ENCODE data around the gene FBXW8. TPM values are rescaled to one million over a fixed set of nuclear protein-coding genes. Genes with fewer than 3 reads are reported as not detected.

FBXW8 gene
- total RNA-seq (1 to 10 TPM; 6.6 to 7.3 TPM), total RNA-seq (2.5 to 23.0 (median 11.1) reads per million in 172 experiments)
- polyA plus RNA-seq (2013, experiment 1 of 2): 6.1 TPM
- polyA plus RNA-seq (2013, experiment 2 of 2): 6.4 TPM

GRCh38 chr12:116910645-116911451, at the start of gene FBXW8:
FBXW8 (plus strand) TSS chr12:116910950; CDS start chr12:116911038, 88 bp downstream.
- ATAC-seq (ENCODE audit: poor library complexity) (peak; percentile 84), DNase-seq (peak; percentile 22 to 67 (median 50))
- no peaks in the 10 kb centered on the region for H3K27me3 Mint-ChIP-seq
- no peaks in the 10 kb centered on the region for H3K27me3 ChIP-seq (ENCODE audit: control insufficient read depth in 1 of 2, insufficient read depth in 2 of 2, low read length in 2 of 2)
- no peaks in the 10 kb centered on the region for H3K9me3 Mint-ChIP-seq
- peak within 1 kb of the TSS; percentile 94 for H3K4me3 Mint-ChIP-seq
- intact Hi-C loops (cut with DNase I, micrococcal nuclease): loop anchor here in 1 of 2 experiments (5.0 kb wide), 1 partner anchor 94 kb away; no protein-coding TSS in a partner anchor
- H3K9me3 ChIP-seq (ENCODE audit: control insufficient read depth in 1 of 2, insufficient read depth in 1 of 2, low read length in 2 of 2): no peaks in the 10 kb centered on the region
- ChIA-PET POLR2A (interaction anchor here (0.6 to 1.7 kb wide), 3 partner anchors 10 to 351 kb away, joined by 3 to 8 read pairs (median 5); no protein-coding TSS in a partner anchor), CTCF (interaction anchor here (0.5 kb wide), 1 partner anchor 89 kb away, joined by 6 read pairs; no protein-coding TSS in a partner anchor)
- no peaks in the 10 kb centered on the region for H3K36me3 ChIP-seq (ENCODE audit: insufficient read depth, low read length)
- no peak within 1 kb of the TSS for H3K27ac ChIP-seq (ENCODE audit: low read depth in 1 of 2, low read length in 2 of 2)
- peaks cover 14% of the 10 kb centered on the region for H3K4me1 ChIP-seq (ENCODE audit: insufficient read depth, low read length)
- peaks cover 13% of the 10 kb centered on the region for H3K36me3 Mint-ChIP-seq (ENCODE audit: low read depth)
- peak within 1 kb of the TSS; percentile 63 for H3K4me3 ChIP-seq (ENCODE audit: low read length)
- TF ChIP-seq CTCF (IDR thresholded peaks at IDR 0.05): no peak
- peak within 1 kb of the TSS; percentile 70 for H3K27ac Mint-ChIP-seq
- peaks cover 34% of the 10 kb centered on the region for H3K4me1 Mint-ChIP-seq (ENCODE audit: low read depth)

GRCh38 chr12:116861320-116861719, 49.4 kb upstream of the FBXW8 start:
- peaks cover 0 to 9% of the 10 kb centered on the region in 2 experiments for H3K9me3 ChIP-seq (ENCODE audit: control insufficient read depth in 1 of 2, insufficient read depth in 1 of 2, low read length in 2 of 2)
- CTCF ChIA-PET: no interaction called here
- no peaks in the 10 kb centered on the region for H3K36me3 Mint-ChIP-seq (ENCODE audit: low read depth)
- H3K36me3 ChIP-seq (ENCODE audit: insufficient read depth, low read length): no peaks in the 10 kb centered on the region
- DNase-seq (peak in 8 of 14 experiments; percentile 12 to 52 (median 35)), ATAC-seq (ENCODE audit: poor library complexity) (peak; percentile 63)
- no peak overlapping the region for H3K4me3 Mint-ChIP-seq
- H3K27me3 ChIP-seq (ENCODE audit: control insufficient read depth in 1 of 2, insufficient read depth in 2 of 2, low read length in 2 of 2): peaks cover 0 to 3% of the 10 kb centered on the region in 2 experiments
- TF ChIP-seq CTCF (IDR thresholded peaks at IDR 0.05): no peak
- no peak overlapping the region for H3K4me3 ChIP-seq (ENCODE audit: low read length)
- H3K9me3 Mint-ChIP-seq: peaks cover 3% of the 10 kb centered on the region
- H3K27ac Mint-ChIP-seq: no peak overlapping the region
- peaks cover 44% of the 10 kb centered on the region for H3K27me3 Mint-ChIP-seq
- H3K4me1 ChIP-seq (ENCODE audit: insufficient read depth, low read length): peaks cover 4% of the 10 kb centered on the region
- H3K27ac ChIP-seq (ENCODE audit: low read depth in 1 of 2, low read length in 2 of 2): no peak overlapping the region
- intact Hi-C loops (cut with DNase I, micrococcal nuclease): no loop called here
- H3K4me1 Mint-ChIP-seq (ENCODE audit: low read depth): no peaks in the 10 kb centered on the region
- POLR2A ChIA-PET: no interaction called here

- DNase-seq: no peak
- peaks cover 3% of the 10 kb centered on the region for H3K9me3 Mint-ChIP-seq
- Histone ChIP-seq H3K27ac (ENCODE audit: low read depth in 1 of 2, low read length in 2 of 2) (no peak overlapping the region), H3K36me3 (ENCODE audit: insufficient read depth, low read length) (no peaks in the 10 kb centered on the region), H3K4me3 (ENCODE audit: low read length) (no peak overlapping the region), H3K9me3 (ENCODE audit: control insufficient read depth in 1 of 2, insufficient read depth in 1 of 2, low read length in 2 of 2) (peaks cover 0 to 5% of the 10 kb centered on the region in 2 experiments), H3K27me3 (ENCODE audit: control insufficient read depth in 1 of 2, insufficient read depth in 2 of 2, low read length in 2 of 2) (peaks cover 0 to 3% of the 10 kb centered on the region in 2 experiments), H3K4me1 (ENCODE audit: insufficient read depth, low read length) (peaks cover 4% of the 10 kb centered on the region)
- ChIA-PET CTCF (no interaction called here), POLR2A (no interaction called here)
- H3K27ac Mint-ChIP-seq: no peak overlapping the region
- no peaks in the 10 kb centered on the region for H3K36me3 Mint-ChIP-seq (ENCODE audit: low read depth)
- H3K27me3 Mint-ChIP-seq: peaks cover 37% of the 10 kb centered on the region
- no peak for ATAC-seq (ENCODE audit: poor library complexity)
- no peak for TF ChIP-seq CTCF (IDR thresholded peaks at IDR 0.05)
- intact Hi-C loops (cut with DNase I, micrococcal nuclease): no loop called here
- H3K4me3 Mint-ChIP-seq: no peak overlapping the region
- no peaks in the 10 kb centered on the region for H3K4me1 Mint-ChIP-seq (ENCODE audit: low read depth)
Observed at GRCh38 chr12:116862167-116862566, 48.6 kb upstream of the FBXW8 start.

All from CD4-positive, alpha-beta T cell (primary cell).